PC-3 (cell line): Measurements from ENCODE around the gene C5orf22.
"Not testable (repeated sequence)": the region's sequence is repeated elsewhere in the genome, so short reads cannot be mapped to it uniquely, and the experiment has no call there.

Experiments used
- CTCF ChIP-seq: fragments of 300-600 bp; sonication (generic); conservative IDR thresholded peaks from 2 replicates; pipeline ENCODE4 v1.5.1; 2017; ENCODE audit warnings: antibody characterized with exemption, low read depth, mild to moderate bottlenecking, low read length
- EZH2 ChIP-seq: fragments of 300-600 bp; sonication (generic); IDR thresholded peaks from one replicate; pipeline ENCODE4 v1.6.1; 2017; ENCODE audit warnings: antibody characterized with exemption, mild to moderate bottlenecking, low read length; ENCODE audit not compliant: unreplicated experiment

GRCh38 chr5:31602305-31602704 is 70.2 kb downstream of the C5orf22 start:
- not testable (repeated sequence) for TF ChIP-seq CTCF, EZH2
